SK-N-MC (cell line): ENCODE measurements around the gene PGAM5.

ENCODE experiments used
- DNase-seq: peaks from one replicate; pipeline ENCODE4 v3.0.0-alpha.2; 2011; ENCODE audit warnings: low read depth, low spot score
- H3K27ac ChIP-seq: fragments of 200-600 bp; sonication (generic); 2 replicates; pipeline ENCODE4 v1.5.1; 2016; ENCODE audit warnings: mixed run types
- H3K36me3 ChIP-seq: fragments of 200-600 bp; sonication (generic); 2 replicates; pipeline ENCODE4 v1.6.1; 2017; ENCODE audit warnings: antibody characterized with exemption, low read length, mixed read lengths; ENCODE audit not compliant: insufficient read depth
- H3K4me3 ChIP-seq: fragments of 200-600 bp; sonication (generic); 2 replicates; pipeline ENCODE4 v1.5.1; 2016
- H3K9ac ChIP-seq: fragments of 200-600 bp; sonication (generic); 2 replicates; pipeline ENCODE4 v1.8.0; 2017; ENCODE audit warnings: mixed run types, mixed read lengths; ENCODE audit not compliant: insufficient read length
- H3K9me3 ChIP-seq: fragments of 200-600 bp; sonication (generic); 2 replicates; pipeline ENCODE4 v1.6.1; 2017; ENCODE audit warnings: low read depth, mild to moderate bottlenecking, antibody characterized with exemption, low read length, moderate library complexity, mixed read lengths
- EZH2 ChIP-seq: fragments of 200-600 bp; sonication (generic); IDR thresholded peaks from one replicate; pipeline ENCODE4 v1.6.1; 2017; ENCODE audit warnings: antibody characterized with exemption
- FOXP2 ChIP-seq: optimal IDR thresholded peaks from 2 replicates; pipeline ENCODE3; 2011; ENCODE audit warnings: mild to moderate bottlenecking, moderate library complexity; ENCODE audit not compliant: insufficient read depth; ENCODE audit errors: extremely low read length, control extremely low read depth
- POLR2AphosphoS5 ChIP-seq: IDR thresholded peaks from 2 replicates; pipeline ENCODE4 v1.6.1; 2012; ENCODE audit warnings: mild to moderate bottlenecking, low read depth, low read length, borderline replicate concordance

PGAM5 gene

GRCh38 chr12:132710405-132711079 lies at the start of gene PGAM5:
TSS of gene PGAM5 (plus strand) at chr12:132710842. CDS start at chr12:132710877, 35 bp downstream.
- Histone ChIP-seq H3K27ac (peak within 1 kb of the TSS; percentile 75), H3K4me3 (peak within 1 kb of the TSS; percentile 87), H3K9ac (peak within 1 kb of the TSS; percentile 86), H3K36me3 (peaks cover 15% of the 10 kb centered on the region), H3K9me3 (no peaks in the 10 kb centered on the region)
- no peak for DNase-seq
- TF ChIP-seq FOXP2 (no peak), POLR2AphosphoS5 (peak; percentile 83), EZH2 (no peak)

- TF ChIP-seq EZH2 (no peak), FOXP2 (no peak), POLR2AphosphoS5 (no peak)
- H3K9me3 ChIP-seq = no peaks in the 10 kb centered on the region
- no peak overlapping the region for H3K4me3 ChIP-seq
- no peak overlapping the region for H3K9ac ChIP-seq
- no peak for DNase-seq
- H3K36me3 ChIP-seq = peaks cover 100% of the 10 kb centered on the region
- H3K27ac ChIP-seq = no peak overlapping the region
These were observed 49.6 kb upstream of the PGAM5 start for GRCh38 chr12:132660996-132661395.

- no peak overlapping the region for H3K27ac ChIP-seq
- TF ChIP-seq FOXP2 = no peak
- TF ChIP-seq EZH2 = no peak
- no peak for TF ChIP-seq POLR2AphosphoS5
- H3K36me3 ChIP-seq = peaks cover 100% of the 10 kb centered on the region
- DNase-seq = no peak
- H3K4me3 ChIP-seq = no peak overlapping the region
- no peak overlapping the region for H3K9ac ChIP-seq
- H3K9me3 ChIP-seq = no peaks in the 10 kb centered on the region
These were observed 48.7 kb upstream of the PGAM5 start for GRCh38 chr12:132661972-132662371.

GRCh38 chr12:132662901-132663755 lies 47.5 kb upstream of the PGAM5 start:
- no peak overlapping the region for H3K9ac ChIP-seq
- no peak overlapping the region for H3K4me3 ChIP-seq
- H3K9me3 ChIP-seq = no peaks in the 10 kb centered on the region
- TF ChIP-seq EZH2 = no peak
- TF ChIP-seq FOXP2 = no peak
- TF ChIP-seq POLR2AphosphoS5 = no peak
- peaks cover 98% of the 10 kb centered on the region for H3K36me3 ChIP-seq
- no peak for DNase-seq
- no peak overlapping the region for H3K27ac ChIP-seq

- no peak for DNase-seq
- Histone ChIP-seq H3K36me3 (peaks cover 98% of the 10 kb centered on the region), H3K9ac (no peak overlapping the region), H3K27ac (no peak overlapping the region), H3K4me3 (no peak overlapping the region), H3K9me3 (no peaks in the 10 kb centered on the region)
- TF ChIP-seq FOXP2 = no peak
These were observed 46.2 kb upstream of the PGAM5 start for GRCh38 chr12:132664206-132665148.

GRCh38 chr12:132665149-132665491 lies 45.5 kb upstream of the PGAM5 start:
- Histone ChIP-seq H3K36me3 (peaks cover 97% of the 10 kb centered on the region), H3K4me3 (no peak overlapping the region), H3K9ac (no peak overlapping the region), H3K27ac (no peak overlapping the region), H3K9me3 (no peaks in the 10 kb centered on the region)
- no peak for TF ChIP-seq FOXP2
- TF ChIP-seq POLR2AphosphoS5 = no peak
- TF ChIP-seq EZH2 = no peak
- no peak for DNase-seq

GRCh38 chr12:132665794-132666193 lies 44.8 kb upstream of the PGAM5 start:
- H3K9ac ChIP-seq = no peak overlapping the region
- H3K36me3 ChIP-seq = peaks cover 93% of the 10 kb centered on the region
- no peak overlapping the region for H3K27ac ChIP-seq
- H3K4me3 ChIP-seq = no peak overlapping the region
- TF ChIP-seq EZH2 = no peak
- TF ChIP-seq FOXP2 = no peak
- no peak for TF ChIP-seq POLR2AphosphoS5
- no peaks in the 10 kb centered on the region for H3K9me3 ChIP-seq
- DNase-seq = no peak
